ENCODE results near the gene SNAPC2.
"Not testable (repeated sequence)": the region's sequence is repeated elsewhere in the genome, so short reads cannot be mapped to it uniquely, and the experiment has no call there.

Gene SNAPC2

GRCh38 chr19:7914598-7915045 is 5.5 kb upstream of the SNAPC2 start, which contains the start of gene TGFBR3L:
TGFBR3L (plus strand) TSS chr19:7914830.
- no peak within 1 kb of the TSS for H3K4me3 ChIP-seq (ENCODE audit: low read depth, low read length)
- no peak for DNase-seq (ENCODE audit: low read depth)
- in situ Hi-C loops (cut with HindIII; ENCODE audit: low sequenced_read_pairs) = no loop called here
- TF ChIP-seq CTCF (IDR thresholded peaks at IDR 0.05; ENCODE audit: low read depth, low read length, missing control alignments) = no peak

- no peak overlapping the region for H3K4me3 ChIP-seq (ENCODE audit: low read depth, low read length)
- TF ChIP-seq CTCF (IDR thresholded peaks at IDR 0.05; ENCODE audit: low read depth, low read length, missing control alignments) = no peak
- DNase-seq (ENCODE audit: low read depth) = no peak
- in situ Hi-C loops (cut with HindIII; ENCODE audit: low sequenced_read_pairs) = no loop called here
Measured at GRCh38 chr19:7915250-7916102, 4.7 kb upstream of the SNAPC2 start.

- in situ Hi-C loops (cut with HindIII; ENCODE audit: low sequenced_read_pairs) = no loop called here
- no peak for DNase-seq (ENCODE audit: low read depth)
- peak overlapping the region; percentile 20 for H3K4me3 ChIP-seq (ENCODE audit: low read depth, low read length)
- TF ChIP-seq CTCF (IDR thresholded peaks at IDR 0.05; ENCODE audit: low read depth, low read length, missing control alignments) = no peak
Measured at GRCh38 chr19:7916103-7916954, 3.8 kb upstream of the SNAPC2 start.

GRCh38 chr19:7916955-7917266 is 3.2 kb upstream of the SNAPC2 start:
- no peak for TF ChIP-seq CTCF (IDR thresholded peaks at IDR 0.05; ENCODE audit: low read depth, low read length, missing control alignments)
- DNase-seq (ENCODE audit: low read depth) = no peak
- H3K4me3 ChIP-seq (ENCODE audit: low read depth, low read length) = no peak overlapping the region
- in situ Hi-C loops (cut with HindIII; ENCODE audit: low sequenced_read_pairs) = no loop called here

DNA sequence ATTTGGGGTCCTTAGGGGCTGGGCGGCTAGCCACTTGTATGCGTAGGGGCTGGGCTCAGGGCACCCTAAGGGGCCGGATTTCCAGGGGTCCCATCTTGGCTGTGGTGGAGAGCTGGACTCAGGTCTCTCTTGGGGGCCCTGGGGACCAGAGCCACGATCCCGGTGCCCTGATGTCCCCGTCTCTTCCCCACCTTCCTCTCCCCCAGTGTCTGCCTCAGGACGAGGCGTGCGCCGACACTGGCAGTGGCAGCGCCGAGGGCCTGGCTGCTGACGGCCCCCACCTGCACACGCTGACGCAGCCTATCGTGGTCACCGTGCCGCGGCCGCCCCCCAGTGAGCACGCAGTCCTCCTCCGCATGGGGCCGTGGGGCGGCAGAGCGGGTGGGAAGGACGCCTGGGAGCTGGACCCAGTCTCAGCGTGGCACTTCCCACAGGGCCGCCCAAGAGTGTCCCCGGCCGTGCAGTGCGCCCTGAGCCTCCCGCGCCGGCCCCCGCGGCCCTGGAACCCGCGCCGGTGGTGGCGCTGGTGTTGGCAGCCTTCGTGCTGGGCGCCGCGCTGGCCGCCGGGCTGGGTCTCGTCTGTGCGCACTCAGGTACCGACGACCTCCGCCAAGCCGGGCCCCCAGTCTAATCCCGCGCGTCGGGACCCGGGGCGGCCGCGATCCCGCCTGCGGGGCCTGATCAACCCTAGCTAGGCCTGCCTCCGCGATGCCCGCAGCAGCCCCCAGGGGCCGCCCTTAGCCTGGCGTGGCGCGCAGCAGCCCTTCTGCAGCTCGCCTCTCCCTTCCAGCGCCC is 2.7 kb upstream of the SNAPC2 start:
- peak; percentile 74 for TF ChIP-seq CTCF (IDR thresholded peaks at IDR 0.05; ENCODE audit: low read depth, low read length, missing control alignments)
- no peak for DNase-seq (ENCODE audit: low read depth)
- H3K4me3 ChIP-seq (ENCODE audit: low read depth, low read length) = peak overlapping the region; percentile 5
- in situ Hi-C loops (cut with HindIII; ENCODE audit: low sequenced_read_pairs) = no loop called here

- DNase-seq (ENCODE audit: low read depth); in situ Hi-C loops (cut with HindIII; ENCODE audit: low sequenced_read_pairs): not testable (repeated sequence)
- peak overlapping the region; percentile 5 for H3K4me3 ChIP-seq (ENCODE audit: low read depth, low read length)
Measured at GRCh38 chr19:7918062-7918614, 2.0 kb upstream of the SNAPC2 start.
